T-helper 9 cell (primary cell): ENCODE measurements around the gene KANK4.
"Not testable (repeated sequence)": the region's sequence is repeated elsewhere in the genome, so short reads cannot be mapped to it uniquely, and the experiment has no call there.

Experiments used
- DNase-seq: peaks from one replicate; pipeline ENCODE4 v3.0.0-alpha.2; 2020

Gene KANK4

DNA sequence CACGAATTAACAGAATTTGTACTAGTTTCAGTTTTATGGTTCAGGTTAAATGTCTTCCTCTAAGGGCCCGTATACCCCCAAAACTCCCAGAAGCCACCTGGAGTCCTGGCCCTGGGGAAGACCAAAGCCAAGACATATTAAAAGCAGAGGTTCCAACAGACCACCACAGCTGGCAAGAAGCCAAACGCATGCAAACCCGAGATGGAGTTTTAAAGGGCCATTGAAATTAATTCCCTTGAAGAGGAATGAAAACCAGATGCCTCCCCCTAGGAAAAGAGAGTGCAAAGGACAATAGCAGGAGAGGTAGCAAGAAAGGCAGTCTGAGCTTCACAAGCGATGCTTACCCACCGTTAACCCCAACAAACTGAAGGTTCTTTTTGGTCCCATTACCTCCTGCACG, 48.1 kb downstream of the KANK4 start:
- no peak for DNase-seq

DNA sequence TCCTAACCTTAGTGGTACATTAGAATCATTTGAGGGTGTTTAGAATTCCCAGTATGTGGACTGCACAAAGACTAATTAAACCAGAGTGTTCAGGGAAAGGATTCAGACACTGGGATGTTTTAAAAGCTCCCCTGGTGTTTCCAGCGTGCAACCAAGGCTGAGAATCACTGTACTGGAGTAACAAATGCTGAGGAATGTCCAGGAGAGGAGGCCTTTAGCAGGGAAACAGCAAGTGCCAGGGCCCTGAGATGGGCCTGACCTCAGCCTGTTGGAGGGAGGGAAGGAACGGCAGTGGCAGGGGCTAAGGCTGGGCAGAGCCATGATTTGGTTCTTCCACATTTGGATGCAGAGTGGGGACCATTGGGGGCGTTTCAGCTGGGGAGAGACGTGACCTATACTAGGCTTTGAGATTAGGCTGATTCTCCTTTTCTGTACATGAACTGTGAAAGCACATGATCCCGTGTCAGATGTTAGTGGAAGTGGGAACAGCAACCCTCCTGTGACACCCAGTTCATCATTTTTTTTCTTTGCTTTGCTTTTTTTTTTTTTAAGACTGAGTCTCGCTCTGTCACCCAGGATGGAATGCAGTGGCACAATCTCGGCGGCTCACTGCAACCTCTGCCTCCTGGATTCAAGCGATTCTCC, 49.3 kb downstream of the KANK4 start:
- DNase-seq = no peak

DNA sequence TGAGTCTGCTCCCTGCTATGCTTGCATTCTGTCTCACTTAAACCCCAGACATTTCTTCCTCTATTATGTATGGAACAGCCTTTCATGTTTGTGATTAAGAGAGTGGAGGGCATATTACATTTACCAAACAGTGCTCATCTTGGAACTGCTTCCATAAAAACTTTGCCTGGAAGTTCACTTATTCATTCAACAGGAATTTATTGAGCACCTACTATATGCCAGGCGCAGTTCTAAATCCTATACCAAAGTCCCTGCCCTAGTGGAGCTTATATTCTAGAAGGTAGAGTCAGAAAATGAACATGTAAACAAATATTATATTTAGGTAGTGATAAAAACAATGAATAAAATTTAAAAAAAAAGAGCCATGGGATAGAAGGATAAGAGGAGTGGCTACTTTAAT, 49.8 kb downstream of the KANK4 start:
- no peak for DNase-seq

DNA sequence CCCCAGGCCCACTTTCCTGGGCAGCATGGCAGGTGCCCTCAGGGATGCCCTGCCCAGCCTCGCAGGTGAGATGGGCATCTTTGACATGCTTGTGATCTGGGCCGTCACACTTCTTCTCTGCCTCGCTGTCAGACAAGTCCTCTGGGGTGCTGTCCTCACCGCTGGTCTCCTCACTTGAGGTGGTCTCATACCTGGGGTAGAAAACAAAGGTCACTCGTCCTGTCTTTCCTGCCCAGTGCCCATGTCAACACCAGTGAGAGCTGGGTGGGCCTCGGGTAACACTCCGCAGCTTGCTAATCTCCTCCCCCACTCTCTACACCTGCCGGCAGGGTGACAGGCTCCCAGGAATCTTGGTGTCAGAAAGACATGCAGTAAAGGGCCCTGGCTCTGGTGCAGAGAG, 50.9 kb downstream of the KANK4 start:
- no peak for DNase-seq

DNA sequence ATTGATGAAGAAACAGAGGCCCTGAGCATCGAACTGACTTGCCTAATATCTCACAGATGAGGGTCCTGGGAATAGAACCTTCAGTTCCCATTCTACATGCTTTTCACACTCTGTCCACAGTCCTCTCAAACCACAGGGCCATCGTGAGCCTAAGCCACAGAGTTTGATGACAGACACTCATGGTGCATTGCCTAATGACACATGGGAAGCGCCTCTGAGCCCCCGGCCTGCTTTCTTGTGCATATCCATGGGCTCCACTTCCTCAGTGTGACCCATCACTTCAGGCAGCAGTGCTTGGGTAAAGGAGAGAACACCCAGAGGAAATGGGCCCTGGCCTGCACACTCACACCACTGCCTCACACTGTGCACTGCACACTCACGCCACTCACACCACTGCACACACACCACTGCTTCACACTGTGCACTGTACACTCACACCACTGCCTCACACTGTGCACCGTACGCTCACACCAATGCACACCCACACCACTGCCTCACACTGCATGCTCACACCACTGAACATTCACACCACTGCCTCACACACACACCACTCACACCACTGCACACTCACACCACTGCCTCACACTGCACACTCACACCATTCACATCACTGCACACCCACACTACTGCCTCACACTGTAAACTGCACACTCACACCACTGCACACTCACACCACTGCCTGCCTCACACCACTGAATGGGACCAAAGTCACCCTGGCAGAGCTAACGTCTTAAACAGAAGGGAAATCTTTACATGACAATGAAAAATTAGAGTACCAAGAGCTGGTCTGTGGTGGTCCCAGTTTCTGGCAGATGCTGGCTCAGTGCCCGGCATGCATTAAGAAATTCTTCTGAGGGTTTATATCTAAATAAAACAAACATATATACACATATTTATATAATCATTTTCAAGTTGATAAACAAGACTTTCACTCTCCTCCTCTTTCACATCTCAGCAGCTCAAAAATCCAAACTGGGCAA, 53.0 kb downstream of the KANK4 start:
- DNase-seq = no peak

DNA sequence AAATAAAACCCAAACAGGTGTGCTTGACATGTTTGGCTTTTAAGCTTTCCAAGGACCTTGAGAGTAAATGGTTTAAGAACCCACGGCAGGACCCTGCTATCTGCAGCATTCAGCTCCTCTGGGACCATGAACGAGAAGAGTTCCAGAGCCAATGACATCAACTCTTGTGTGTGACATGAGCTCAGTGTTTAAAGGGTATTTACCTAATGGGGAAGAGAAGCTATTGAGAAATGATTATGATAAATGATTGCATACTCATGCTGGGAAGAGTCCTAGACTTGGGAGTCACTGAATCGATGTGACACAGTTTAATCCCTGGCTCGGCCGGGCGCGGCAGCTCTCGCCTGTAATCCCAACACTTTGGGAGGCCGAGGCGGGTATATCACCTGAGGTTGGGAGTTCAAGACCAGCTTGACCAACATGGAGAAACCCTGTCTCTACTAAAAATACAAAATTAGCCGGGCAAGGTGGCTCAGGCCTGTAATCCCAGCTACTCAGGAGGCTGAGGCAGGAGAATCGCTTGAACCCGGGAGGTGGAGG, 55.4 kb downstream of the KANK4 start:
- DNase-seq = no peak

DNA sequence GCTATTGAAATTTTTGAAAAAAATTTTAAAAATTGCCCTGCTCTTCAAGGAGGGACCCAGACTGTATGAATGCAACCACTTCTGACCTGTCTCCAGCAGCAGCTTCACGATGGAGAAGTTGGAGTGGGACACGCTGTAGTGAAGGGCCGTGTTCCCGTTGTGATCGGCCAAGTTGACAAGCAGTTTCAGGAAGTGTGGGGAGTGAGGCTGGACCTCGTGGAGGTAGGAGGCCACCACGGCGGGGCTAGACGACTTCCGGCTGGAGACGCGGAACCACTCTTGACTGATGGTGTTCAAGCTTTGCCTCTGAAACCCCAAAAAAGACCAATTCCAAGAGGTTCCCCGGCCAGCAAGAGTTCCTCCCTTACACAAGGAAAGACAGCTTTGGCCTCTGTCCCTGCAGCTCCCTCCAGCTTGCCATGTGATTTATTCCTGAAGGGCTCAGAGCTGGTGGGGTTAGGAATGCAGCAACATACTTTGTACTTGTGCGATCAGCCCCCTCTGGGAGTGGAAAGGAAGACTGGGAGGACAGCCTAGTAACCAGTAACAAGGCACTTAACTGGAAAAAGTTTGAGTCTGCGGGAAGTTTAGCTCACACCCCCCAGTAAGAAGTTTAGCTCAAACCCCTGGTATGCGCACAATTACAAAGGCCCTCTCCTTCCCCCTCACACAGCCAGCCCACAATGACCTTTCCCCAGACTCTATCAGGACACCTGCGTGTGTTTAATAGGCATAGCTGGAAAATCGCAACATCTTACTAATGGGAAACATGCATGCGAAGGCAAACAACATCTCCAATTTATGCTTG, 56.0 kb downstream of the KANK4 start:
- DNase-seq = no peak

DNA sequence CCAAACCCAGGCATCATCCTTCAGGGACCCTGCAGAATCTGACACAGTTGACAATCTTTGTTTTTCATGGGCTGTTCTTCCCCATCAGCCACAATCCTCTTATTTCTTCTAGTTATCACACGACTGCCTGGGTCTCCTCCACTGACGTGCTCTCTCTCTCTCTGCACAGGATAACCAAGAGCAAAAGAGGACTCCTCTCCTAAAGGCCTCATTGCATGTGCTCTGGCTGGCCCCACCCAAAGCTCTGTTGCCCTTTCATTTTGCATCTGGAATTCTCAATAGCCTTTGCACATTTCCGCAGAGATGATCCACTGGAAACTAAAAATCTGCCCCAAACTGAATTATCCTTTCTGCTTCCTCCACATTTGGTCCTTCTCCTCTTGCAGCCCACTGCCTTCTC, 58.5 kb downstream of the KANK4 start:
- DNase-seq = no peak

DNA sequence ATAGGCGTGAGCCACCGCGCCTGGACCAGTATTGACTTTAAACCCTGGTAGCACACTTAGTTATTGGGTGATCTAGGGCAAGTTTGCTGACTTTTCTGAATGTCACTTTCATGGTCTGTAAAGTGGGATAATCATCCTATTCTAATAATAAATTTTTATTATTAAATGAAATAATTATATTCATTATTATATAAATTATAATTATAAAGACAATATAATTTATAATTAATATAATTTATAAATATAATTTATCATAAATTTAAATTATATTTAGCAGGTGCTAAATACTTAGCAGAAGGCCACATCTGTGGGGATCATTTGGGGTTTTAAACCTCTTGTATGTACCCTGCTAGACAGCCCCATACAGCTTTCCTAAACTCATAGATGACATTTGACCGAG, 59.7 kb downstream of the KANK4 start:
- no peak for DNase-seq

DNA sequence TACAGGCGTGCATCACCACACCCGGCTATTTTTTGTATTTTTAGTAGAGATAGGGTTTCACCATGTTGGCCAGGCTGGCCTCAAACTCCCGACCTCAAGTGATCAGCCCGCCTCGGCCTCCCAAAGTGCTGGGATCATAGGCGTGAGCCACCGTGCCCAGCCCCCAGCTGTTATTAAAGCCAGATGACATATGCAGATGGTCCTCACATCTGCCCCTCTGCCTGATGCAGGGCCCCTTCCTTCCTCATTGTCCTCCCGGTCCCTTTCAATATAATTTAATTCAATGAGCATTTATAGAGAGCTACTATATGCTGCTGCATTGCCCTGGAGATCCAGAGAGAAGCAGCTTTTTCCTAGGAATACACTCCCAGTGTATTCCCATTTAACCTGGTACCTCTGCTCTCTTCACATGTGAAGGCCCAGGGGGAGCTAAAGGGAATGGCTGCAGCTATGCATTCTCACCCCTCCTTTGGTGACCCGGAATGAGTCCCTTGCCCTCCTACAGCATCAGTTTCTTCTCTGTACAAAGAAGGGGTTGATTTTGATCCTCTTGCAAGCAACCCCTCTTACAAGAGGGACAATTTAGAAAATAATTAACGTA, 69.0 kb downstream of the KANK4 start:
- no peak for DNase-seq

DNA sequence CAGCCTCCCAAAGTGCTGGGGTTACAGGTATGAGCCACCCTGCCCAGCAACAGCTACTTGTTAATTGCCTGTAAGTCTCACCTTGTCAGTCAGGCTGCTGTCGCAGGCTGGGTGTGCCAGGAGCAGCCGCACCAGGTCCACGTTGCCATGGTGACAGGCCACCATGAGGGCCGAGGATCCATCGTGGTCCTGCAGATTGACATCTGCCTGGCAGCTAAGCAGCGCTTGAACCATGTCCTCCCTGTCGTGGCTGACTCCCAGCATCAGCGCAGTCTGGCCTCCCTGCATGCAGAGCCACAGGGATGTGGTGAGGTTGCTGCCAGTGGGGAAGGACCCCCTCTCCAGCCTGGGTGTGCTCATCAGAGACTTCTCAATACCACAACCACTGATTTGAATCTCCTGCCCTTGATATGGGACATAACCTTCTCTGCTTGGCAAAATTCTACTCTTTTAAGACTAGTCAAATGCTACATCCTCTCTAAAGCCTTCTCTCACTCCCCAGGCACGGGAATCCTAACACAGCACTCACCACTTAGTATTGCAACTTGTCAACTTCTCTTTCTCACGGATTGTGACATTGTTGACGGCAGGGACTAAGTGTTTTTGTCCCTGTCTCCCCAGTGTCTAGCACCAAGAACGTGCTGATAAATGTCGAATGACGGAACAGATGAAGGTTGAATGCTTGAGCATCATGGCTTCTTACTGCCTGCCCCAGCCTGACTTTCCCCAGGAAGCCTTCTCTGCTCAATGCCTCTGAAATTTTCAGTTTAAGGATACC, 71.7 kb downstream of the KANK4 start:
- no peak for DNase-seq

DNA sequence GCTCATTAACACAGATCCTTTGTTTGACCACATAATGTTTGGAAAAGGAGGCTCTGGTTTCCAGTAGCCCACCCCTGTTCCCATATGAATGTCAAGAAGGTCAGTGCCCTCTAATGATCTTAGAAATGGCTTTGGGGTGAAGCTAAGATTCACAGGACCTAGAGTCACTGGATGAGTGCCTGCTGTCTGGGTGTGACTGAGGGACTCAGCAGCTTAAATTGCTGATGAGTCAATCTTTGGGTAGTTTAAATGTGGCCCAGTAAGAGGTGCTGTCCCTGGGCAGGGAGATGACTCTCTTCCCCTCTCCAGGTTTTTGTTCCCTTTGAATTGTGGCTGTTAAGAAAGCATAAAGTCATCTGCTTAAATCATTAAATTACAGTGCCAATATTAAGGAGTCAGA, 74.0 kb downstream of the KANK4 start:
- no peak for DNase-seq

DNA sequence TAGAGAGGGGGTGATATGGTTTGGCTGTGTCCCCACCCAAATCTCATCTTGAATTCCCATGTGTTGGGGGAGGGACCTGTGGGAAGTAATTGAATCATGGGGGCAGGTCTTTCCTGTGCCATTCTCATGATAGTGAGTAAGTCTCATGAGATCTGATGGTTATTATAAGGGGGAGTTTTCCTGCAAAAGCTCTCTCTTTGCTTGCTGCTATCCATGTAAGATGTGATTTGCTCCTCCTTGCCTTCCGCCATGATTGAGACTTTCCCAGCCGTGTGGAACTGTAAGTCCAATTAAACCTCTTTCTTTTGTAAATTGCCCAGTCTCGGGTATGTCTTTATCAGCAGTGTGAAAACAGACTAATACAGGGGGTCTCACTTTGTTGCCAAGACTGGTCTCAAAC, 74.9 kb downstream of the KANK4 start:
- DNase-seq = not testable (repeated sequence)

DNA sequence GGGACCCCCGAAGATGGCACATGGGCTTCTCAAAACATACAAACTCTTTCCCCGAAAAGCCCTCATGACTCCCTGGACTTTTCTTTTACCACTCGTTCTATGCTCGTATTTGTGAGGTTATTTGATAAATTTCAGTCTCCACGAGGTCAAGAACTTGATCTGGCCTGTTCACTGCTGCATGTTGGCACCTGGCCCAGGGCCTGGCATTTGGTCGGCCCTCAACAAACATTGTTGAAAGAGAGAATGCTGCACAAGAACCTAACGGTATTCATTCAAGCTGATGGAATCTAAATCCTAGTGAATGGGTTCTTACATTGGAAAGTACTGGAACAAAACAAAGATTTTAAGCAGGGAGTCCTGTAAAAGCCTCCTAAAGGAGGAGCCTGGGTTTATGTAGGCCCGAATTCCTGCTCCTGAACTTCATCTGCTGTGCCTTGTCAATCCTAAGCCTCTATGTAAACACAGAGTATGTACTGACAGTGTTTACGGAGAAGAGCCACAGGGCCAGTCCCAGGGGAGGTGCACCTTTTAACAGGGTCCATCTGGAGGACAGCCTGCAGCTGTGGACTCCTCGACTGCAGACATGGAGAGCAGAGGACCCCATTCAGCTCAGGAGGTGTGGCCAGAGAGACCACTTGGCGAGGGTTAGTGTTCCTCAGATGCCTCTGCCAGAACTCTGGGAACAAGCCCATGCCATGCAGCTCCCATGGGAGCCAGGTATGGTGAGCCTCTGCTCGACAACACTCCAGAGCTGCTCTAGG, 77.7 kb downstream of the KANK4 start:
- no peak for DNase-seq

DNA sequence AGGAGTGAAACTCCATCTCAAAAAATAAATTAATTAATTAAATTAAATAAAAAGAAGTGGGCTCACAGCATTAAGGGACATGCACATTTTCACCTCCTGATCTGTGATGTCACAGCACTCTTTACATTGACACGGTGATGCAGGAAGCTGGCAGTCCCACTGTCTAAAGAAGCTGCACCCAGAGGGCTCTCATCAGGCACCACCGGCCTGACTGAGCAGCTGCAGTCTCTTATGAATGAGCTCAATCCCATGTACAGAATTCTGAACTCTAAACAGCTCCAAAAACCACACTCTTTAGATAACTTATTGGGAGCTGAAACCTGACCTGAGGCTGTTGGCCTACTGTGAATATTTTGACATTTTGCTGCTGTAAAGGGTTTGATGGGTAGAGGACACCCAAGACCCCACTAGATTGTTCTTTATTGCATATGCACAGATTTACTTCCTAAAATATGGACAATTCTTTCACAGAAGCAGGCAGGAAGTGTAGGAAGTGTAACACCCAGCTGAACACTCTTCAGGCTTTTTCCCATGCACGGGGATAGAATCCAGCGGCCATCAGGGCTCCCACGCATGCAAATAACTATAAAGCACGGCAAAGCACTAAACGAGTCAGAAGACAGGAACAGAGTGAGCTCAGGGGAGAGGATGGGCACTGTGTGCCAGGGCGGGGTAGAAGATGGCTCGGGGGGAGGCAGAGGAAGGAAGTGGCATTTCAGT, 78.4 kb downstream of the KANK4 start:
- DNase-seq = no peak

DNA sequence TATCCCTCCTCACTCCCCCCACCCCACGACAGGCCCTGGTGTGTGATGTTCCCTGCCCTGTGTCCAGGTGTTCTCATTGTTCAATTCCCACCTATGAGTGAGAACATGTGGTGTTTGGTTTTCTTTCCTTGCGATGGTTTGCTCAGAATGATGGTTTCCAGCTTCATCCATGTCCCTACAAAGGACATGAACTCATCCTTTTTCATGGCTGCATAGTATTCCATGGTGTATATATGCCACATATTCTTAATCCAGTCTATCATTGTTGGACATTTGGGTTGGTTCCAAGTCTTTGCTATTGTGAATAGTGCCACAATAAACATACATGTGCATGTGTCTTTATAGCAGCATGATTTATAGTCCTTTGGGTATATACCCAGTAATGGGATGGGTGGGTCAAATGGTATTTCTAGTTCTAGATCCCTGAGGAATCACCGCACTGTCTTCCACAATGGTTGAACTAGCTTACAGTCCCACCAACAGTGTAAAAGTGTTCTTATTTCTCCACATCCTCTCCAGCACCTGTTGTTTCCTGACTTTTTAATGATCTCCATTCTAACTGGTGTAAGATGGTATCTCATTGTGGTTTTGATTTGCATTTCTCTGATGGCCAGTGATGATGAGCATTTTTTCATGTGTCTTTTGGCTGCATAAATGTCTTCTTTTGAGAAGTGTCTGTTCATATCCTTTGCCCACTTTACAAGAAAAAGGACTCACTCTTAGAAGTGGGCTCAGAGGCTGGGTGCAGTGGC, 79.4 kb downstream of the KANK4 start:
- not testable (repeated sequence) for DNase-seq

DNA sequence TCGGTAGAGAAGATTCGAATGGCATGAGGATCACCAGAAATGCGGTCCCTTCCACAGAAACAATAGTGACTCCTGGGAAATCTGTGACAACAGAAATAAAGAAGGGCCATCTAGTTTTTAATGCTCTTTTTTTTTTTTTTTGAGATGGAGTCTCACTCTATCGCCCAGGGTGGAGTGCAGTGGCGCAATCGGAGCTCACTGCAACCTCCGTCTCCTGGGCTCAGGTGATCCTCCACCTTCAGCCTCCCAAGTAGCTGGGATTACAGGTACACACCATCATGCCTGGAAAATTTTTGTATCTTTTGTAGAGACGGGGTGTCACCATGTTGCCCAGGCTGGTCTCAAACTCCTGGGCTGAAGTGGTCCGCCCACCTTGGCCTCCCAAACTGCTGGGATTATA, 80.7 kb downstream of the KANK4 start:
- DNase-seq = no peak

DNA sequence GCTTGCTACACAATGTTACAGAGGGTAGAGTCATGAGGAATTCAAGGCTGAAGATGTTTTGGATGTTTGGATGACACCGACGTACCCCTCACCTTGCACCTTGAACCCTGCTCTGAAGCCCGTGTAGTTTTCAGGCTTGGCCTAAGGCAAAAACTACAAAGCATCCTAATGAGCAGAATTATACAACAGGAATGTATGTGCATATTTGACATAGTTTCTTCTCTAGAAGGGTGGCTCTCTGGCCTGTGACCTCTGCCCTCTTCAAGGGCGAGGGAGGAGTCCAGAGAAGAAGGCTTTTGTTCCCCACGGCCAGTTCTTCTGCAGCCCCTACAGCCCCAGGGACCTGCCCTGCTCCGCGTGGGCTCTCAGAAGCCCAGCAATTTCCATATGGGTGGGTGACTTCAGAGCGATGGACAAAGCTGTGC, 81.3 kb downstream of the KANK4 start:
- DNase-seq = no peak

DNA sequence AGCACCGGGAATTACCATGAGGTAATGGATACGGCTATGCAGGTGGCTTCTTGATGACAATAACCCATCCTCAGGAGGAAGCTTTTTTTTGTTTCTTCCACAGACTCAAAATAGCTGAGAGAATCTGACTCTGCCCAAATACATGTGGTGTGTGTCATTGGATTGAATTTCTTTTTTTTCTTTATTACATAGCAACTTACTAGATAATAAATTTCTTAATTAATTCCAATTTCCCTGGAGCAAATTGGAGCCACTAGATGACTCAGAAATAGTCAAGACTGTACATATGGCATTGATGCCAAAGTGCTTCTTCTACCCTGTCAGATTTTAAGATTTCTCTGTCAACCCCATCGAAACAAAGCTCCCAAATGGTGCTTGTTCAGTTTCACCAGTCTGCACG, 81.9 kb downstream of the KANK4 start:
- DNase-seq = no peak

DNA sequence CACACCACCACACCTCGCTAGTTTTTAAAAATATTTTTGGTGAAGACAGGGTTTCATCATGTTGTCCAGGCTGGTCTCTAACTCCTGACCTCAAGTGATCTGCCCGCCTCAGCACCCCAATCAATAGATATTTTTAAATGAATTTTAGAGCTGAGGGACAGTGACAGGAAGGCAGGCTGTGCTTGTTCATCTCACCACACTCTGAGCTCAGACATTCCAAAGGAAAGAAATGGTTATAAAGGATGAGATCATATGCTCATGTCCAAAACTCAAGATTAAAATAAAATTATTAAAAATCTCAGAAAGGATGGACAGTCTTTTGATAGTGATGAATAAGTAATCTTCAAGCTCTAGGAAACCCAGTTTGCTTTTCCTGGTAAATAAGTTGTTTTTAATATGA, 83.7 kb downstream of the KANK4 start:
- DNase-seq = no peak
